GM12878 (cell line): Measurements from ENCODE around the gene ZNF627.

Experiments used
- CHD4 ChIP-seq: fragments of 200-600 bp; sonication (generic); IDR thresholded peaks from 2 replicates; pipeline ENCODE4 v1.6.1; 2016; ENCODE audit warnings: mild to moderate bottlenecking
- CREM ChIP-seq: IDR thresholded peaks from 2 replicates; pipeline ENCODE4 v1.6.1; 2014; ENCODE audit warnings: antibody characterized with exemption, low read depth
- USF2 ChIP-seq: IDR thresholded peaks from 2 replicates; pipeline ENCODE4 v1.6.1; 2011; ENCODE audit warnings: low read depth, low read length, improper control_type of control experiment, borderline replicate concordance
- TF ChIP-seq, protein P1 (sequence below), 3 experiments: IDR thresholded peaks in 2 of 3; conservative IDR thresholded peaks in 1 of 3; 2 replicates each; pipeline ENCODE4 v1.5.1; 2011; ENCODE audit warnings: low read depth in 3 of 3, low read length in 3 of 3, mild to moderate bottlenecking in 3 of 3, control low read depth in 2 of 3, moderate library complexity in 2 of 3, inconsistent platforms in 1 of 3, mixed read lengths in 1 of 3; ENCODE audit not compliant: control insufficient read depth in 2 of 3, insufficient read depth in 1 of 3; ENCODE audit errors: extremely low read depth in 1 of 3

- TF ChIP-seq, protein P1, sequence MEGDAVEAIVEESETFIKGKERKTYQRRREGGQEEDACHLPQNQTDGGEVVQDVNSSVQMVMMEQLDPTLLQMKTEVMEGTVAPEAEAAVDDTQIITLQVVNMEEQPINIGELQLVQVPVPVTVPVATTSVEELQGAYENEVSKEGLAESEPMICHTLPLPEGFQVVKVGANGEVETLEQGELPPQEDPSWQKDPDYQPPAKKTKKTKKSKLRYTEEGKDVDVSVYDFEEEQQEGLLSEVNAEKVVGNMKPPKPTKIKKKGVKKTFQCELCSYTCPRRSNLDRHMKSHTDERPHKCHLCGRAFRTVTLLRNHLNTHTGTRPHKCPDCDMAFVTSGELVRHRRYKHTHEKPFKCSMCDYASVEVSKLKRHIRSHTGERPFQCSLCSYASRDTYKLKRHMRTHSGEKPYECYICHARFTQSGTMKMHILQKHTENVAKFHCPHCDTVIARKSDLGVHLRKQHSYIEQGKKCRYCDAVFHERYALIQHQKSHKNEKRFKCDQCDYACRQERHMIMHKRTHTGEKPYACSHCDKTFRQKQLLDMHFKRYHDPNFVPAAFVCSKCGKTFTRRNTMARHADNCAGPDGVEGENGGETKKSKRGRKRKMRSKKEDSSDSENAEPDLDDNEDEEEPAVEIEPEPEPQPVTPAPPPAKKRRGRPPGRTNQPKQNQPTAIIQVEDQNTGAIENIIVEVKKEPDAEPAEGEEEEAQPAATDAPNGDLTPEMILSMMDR (IDR thresholded peaks at IDR 0.05 in 2 of 3, conservative IDR thresholded peaks at IDR 0.05 in 1 of 3; ENCODE audit: control insufficient read depth in 2 of 3, extremely low read depth in 1 of 3, insufficient read depth in 1 of 3, low read depth in 3 of 3, low read length in 3 of 3), result peak; percentile 19 to 48 (median 44); a peak in 3 of 6 replicates
- TF ChIP-seq USF2 (no peak), CHD4 (no peak), CREM (no peak)
Measured at GRCh38 chr19:11551603-11552235, 45.6 kb upstream of the ZNF627 start.
